HG02852 (cell line): ENCODE measurements around the gene HOATZ.

Experiments
- ATAC-seq: cut with Tn5 transposase; IDR thresholded peaks from one replicate; pipeline ENCODE4 v1.9.1; 2021; ENCODE audit warnings: mild to moderate bottlenecking, moderate library complexity; ENCODE audit not compliant: unreplicated experiment

HOATZ gene

GRCh38 chr11:111548525-111548924, 33.9 kb downstream of the HOATZ start:
- no peak for ATAC-seq

DNA sequence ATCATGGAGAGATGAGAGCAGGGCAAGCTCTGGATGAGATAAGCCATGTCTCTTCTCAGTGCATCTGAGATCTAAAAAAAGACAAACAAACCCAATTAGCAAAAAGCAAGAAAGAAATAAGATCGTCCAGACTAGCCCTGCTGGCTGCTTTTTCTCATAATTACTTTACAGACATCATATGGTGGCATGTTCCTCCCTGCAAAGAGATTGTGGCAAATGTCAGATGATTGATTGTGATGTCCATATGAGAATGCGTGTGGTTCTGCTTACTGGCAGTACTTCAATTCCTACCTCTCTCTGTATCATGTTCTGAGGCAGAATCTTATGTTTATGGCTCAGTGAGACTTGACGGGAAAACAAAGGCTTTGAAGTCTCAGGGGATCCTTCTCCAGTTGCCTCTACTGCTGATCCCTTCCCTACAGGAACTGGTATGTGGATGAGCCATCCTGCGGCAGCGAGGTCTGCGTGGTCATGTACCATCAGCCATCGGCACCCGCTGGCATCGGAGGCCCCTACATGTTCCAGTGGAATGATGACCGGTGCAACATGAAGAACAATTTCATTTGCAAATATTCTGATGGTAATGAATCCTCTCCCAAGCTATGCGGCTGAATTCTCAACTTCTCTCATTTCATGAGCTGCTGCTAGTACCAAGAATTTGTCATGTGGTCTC, 34.8 kb downstream of the HOATZ start:
- no peak for ATAC-seq

- no peak for ATAC-seq
These were observed 35.3 kb downstream of the HOATZ start for GRCh38 chr11:111549869-111550203.

- no peak for ATAC-seq
These were observed 35.7 kb downstream of the HOATZ start for GRCh38 chr11:111550258-111550657.

DNA sequence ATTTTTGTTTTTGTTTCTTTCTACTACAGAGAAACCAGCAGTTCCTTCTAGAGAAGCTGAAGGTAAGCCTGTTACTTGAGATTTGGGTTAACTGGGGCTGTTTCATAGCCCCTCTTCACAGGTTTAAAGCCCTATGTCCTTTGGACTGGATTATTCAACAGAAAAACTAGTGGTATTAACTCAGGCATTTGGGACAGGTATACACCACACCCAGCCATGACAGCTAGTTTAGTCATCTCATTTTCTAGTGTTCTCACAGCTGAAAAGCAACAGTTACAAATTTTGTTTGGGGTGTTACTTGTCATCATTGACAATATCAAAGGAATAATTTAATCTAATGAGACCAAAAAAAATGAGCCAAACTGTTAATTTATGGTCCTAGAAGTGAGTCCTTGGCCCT, 40.0 kb downstream of the HOATZ start:
- no peak for ATAC-seq

GRCh38 chr11:111555255-111555654, 40.7 kb downstream of the HOATZ start:
- ATAC-seq, result no peak

DNA sequence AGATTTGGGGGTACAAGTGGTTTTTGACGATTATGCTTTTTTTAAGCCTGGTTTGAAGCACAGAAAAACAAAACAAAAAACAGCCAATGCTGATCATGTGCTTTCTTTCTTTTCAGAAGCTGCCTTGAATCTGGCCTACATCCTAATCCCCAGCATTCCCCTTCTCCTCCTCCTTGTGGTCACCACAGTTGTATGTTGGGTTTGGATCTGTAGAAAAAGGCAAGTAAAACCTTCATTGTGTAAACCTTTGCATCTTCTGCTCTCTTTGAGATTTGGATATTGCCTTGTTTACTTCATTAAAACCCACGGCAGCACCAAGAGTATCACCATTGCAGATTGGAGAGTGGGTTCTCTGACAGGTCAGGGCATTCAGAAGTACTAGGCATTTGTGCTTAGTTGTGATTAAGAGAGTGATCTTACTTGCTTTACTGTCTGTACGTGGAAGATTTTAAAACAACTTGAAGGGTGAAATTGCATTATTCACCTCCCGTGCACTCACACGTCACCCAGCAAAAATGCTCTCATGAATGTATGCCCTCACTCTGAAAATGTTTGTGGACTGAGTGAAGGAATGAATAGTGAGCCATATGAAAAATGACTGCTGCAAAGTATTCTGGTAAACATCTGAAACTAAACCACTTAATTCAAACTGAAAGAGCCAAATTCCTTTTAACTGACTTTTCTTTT, 43.0 kb downstream of the HOATZ start:
- ATAC-seq, result no peak

DNA sequence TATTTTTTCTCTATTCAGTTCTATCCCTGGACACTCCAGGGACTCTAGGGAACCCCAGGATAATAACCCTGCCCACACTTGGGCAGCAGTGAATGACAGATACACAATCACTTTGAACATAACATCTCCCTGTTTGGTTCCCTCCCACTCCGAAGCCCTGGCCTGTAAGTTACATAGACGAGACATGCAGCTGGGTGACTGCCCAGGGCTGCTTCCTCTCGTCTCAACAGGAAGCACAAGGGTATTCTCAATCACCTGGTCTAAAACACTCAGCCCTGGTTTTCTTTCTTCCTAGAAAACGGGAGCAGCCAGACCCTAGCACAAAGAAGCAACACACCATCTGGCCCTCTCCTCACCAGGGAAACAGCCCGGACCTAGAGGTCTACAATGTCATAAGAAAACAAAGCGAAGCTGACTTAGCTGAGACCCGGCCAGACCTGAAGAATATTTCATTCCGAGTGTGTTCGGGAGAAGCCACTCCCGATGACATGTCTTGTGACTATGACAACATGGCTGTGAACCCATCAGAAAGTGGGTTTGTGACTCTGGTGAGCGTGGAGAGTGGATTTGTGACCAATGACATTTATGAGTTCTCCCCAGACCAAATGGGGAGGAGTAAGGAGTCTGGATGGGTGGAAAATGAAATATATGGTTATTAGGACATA, 45.4 kb downstream of the HOATZ start:
- no peak for ATAC-seq

DNA sequence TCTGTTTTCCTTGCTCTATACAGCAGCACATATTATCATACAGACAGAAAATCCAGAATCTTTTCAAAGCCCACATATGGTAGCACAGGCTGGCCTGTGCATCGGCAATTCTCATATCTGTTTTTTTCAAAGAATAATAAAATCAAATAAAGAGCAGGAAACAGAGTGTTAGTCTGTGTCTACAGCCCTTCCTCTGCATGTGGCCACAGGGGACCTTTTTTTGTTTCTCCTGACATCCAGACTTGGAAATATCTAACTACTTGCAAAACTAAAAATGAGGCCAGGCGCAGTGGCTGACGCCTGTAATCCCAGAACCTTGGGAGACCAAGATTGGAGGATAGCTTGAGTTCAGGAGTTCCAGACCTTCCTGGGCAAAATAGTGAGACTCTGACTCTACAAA, 46.2 kb downstream of the HOATZ start:
- no peak for ATAC-seq

DNA sequence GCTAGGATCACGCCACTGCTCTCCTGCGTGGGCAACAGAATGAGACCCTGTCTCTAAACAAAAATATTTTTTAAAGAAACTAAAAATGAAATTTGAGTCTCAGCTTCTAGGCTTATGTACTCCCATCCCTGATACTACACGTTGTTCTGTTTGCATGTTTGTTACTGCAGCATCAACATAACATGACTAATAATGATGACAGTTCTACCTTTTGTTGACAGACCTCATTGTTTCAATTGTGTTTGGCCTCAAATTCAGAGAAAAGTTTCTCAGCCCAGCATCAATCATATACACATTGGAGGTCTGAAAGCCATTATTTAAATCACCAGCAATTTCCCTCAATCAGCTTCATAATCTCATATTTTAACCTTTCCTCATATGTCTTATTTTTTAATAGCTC, 46.7 kb downstream of the HOATZ start:
- no peak for ATAC-seq

GRCh38 chr11:111561791-111562325, 47.3 kb downstream of the HOATZ start:
- no peak for ATAC-seq

DNA sequence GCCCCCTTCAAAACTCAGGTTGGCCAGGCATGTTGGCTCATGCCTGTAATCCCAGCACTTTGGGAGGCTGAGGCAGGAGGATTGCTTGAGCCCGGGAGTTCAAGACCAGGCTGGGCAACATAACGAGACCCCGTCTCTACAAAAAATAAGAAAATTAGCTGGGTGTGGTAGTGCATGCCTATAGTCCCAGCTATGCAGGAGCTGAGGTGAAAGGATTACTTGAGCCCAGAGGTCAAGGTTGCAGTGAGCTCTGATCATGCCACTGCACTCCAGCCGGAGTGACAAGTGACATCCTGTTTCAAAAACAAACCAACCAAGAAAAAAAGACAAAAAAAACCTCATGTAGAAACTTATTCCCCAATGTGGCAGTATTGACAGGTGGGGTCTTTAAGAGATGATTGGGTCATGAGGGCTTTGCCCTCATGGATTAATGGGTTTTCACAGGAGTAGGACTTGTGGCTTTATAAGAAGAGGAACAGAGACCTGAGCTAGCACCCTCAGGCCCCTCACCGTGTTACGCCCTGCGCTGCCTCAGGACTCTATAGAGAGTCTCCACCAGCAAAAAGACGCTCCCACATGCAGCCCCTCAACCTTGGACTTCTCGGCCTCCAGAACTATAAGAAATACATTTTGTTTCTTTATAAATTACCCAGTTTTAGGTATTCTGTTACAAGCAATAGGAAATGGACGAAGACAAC, 48.3 kb downstream of the HOATZ start:
- no peak for ATAC-seq

GRCh38 chr11:111565114-111565720, 50.6 kb downstream of the HOATZ start:
- ATAC-seq, result no peak

DNA sequence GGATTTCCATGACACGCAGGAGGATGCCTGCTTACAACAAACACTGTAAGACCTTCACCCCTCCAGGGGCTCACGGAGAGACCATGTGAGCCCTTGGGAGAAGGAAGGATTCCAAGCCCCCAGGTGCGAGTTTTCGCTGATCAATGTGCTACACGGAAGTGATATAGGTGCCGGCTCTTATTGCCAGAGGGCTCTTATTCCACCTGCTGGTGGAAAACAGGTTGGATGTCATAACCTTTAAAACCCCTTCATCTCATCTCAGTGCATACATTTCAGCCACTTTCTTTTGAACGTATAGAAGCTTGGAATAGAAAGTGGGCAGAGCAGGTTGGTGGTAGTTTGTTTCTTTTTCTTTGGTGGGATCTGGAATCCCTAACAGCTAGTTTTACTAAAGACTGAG, 51.7 kb downstream of the HOATZ start:
- ATAC-seq, result no peak

- ATAC-seq, result no peak
These were observed 54.9 kb downstream of the HOATZ start for GRCh38 chr11:111569476-111569875.

GRCh38 chr11:111570796-111571195, 56.2 kb downstream of the HOATZ start:
- no peak for ATAC-seq

GRCh38 chr11:111571829-111572501, 57.4 kb downstream of the HOATZ start:
- no peak for ATAC-seq

- no peak for ATAC-seq
These were observed 58.0 kb downstream of the HOATZ start for GRCh38 chr11:111572581-111572980.

- ATAC-seq, result no peak
These were observed 59.3 kb downstream of the HOATZ start for GRCh38 chr11:111573821-111574249.
